Measurements from ENCODE around the gene PCDHGA7.
"Not testable (repeated sequence)": the region's sequence is repeated elsewhere in the genome, so short reads cannot be mapped to it uniquely, and the experiment has no call there.

Gene PCDHGA7

GRCh38 chr5:141382469-141383294, at the start of gene PCDHGA7:
TSS of gene PCDHGA7 (plus strand) at chr5:141382742. CDS start at chr5:141382900, 158 bp downstream.
- no peak for DNase-seq (ENCODE audit: low read depth)

DNA sequence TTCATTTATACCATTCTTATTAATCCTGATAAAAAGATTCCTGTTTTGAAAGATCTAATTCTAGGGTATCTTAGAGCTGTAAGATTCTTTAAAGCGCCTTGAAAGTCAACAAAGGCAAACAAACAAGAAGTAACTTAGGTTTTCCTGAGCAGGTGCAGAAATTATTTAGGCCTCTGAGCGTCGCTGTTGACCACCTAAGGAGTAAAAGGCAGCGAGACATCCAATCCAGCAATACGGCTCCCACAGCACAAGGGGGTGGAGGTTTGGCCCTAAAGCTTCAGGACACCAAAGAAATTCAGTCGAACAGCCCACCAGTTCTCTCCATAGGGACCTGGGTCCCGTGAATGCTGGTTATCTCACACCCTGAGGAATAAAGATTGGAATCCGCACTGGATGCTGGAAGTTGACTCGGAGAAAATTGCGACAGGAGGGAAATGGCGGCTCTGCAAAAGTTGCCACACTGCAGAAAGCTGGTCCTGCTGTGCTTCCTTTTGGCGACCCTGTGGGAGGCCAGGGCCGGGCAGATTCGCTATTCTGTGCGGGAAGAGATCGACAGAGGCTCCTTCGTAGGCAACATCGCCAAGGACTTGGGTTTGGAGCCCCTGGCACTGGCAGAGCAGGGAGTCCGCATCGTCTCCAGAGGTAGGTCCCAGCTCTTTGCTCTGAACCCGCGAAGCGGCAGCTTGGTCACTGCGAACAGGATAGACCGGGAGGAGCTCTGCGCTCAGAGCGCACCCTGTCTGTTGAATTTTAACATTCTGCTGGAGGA, 43.8 kb upstream of the PCDHGA7 start, which contains the start of gene PCDHGA2:
Gene PCDHGA2, plus strand, starts transcription at position 223 of the 769 bp plus-strand sequence.
- DNase-seq (ENCODE audit: low read depth) = no peak

DNA sequence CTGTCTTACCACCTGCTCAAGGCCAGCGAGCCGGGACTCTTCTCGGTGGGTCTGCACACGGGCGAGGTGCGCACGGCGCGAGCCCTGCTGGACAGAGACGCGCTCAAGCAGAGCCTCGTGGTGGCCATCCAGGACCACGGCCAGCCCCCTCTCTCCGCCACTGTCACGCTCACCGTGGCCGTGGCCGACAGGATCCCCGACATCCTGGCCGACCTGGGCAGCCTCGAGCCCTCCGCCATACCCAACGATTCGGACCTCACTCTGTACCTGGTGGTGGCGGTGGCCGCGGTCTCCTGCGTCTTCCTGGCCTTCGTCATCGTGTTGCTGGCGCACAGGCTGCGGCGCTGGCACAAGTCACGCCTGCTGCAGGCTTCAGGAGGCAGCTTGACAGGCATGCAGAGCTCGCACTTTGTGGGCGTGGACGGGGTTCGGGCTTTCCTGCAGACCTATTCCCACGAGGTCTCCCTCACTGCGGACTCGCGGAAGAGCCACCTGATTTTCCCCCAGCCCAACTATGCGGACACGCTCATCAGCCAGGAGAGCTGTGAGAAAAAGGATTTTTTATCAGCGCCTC, 41.7 kb upstream of the PCDHGA7 start:
- not testable (repeated sequence) for DNase-seq (ENCODE audit: low read depth)

DNA sequence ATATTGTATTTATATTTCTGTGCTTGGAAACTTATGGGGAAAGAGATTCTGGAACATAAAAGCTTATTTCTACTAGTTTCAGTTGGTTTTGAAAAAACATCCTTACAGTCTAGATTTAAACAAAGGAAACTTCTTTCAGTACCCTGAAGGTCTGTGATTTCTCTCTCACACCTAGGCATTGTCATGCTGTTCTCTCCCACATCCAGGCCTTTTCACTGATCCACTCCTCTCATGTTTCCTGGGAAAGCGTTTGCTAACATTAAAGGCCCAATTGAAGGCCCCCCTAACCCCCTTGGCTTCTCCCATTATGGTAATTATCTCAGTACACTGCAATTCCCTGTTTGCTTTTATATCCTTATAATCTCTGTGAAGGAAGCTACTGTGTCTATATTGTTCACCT, 39.8 kb upstream of the PCDHGA7 start:
- DNase-seq (ENCODE audit: low read depth) = no peak

DNA sequence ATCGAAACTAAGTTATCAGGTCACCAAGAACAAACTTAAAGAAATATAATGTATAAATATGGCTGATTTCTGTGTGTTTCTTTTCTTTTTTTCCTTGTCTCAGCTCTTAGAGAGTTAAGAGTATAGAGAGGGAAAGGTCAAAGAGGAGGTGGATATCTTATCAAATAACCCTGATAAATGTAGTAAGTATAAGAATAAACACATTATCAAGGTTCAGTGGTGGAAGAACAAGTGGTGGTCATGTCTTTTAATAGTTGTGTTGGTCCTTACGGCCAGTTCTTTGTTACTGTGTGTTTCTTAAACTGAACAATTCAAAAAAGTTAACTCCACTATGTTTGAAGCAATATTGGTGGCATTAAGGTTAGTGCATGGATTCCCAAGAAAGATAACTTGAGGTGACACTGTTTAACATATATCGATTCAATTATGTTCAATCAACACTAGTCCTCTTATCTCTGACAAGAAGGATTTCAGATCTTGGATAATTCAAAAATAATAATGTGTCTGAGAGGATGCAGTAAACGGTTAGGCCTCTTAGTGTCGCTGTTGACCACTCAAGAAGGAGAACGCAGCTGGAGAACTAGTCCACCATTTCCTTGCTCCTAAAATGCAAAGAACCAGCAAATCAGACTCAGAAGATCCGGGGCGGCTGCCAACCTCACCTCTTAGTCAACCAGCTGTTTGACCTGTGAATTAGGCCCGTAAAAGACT, 39.1 kb upstream of the PCDHGA7 start, which contains the start of gene PCDHGA3:
Gene PCDHGA3, plus strand, starts transcription at position 588 of the 711 bp plus-strand sequence. CDS start 205 bp downstream, outside the sequence.
- no peak for DNase-seq (ENCODE audit: low read depth)

DNA sequence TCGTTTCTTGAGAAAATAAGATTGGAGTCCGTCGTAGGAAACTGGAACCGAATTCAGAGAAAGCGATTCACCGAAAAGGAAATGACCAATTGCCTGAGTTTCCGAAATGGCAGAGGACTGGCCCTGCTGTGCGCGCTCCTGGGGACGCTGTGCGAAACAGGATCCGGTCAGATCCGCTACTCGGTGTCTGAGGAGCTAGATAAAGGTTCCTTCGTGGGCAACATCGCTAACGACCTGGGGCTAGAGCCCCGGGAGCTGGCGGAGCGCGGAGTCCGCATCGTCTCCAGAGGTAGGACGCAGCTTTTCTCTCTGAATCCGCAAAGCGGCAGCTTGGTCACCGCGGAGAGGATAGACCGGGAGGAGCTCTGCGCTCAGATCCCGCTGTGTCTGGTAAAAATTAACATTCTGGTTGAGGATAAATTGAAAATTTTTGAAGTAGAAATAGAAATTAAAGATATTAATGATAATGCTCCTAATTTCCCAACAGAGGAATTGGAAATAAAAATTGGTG, 38.5 kb upstream of the PCDHGA7 start:
- DNase-seq (ENCODE audit: low read depth) = no peak

DNA sequence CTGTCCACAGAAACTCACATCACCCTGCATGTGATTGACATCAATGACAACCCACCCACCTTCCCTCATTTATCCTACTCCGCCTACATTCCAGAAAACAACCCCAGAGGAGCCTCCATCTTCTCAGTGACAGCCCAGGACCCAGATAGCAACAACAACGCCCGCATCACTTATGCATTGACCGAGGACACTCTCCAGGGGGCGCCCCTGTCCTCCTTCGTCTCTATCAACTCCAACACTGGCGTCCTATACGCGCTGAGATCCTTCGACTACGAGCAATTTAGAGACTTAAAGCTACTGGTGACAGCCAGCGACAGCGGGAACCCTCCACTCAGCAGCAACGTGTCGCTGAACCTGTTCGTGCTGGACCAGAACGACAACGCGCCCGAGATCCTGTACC, 37.2 kb upstream of the PCDHGA7 start:
- DNase-seq (ENCODE audit: low read depth) = no peak

GRCh38 chr5:141346017-141346416, 36.5 kb upstream of the PCDHGA7 start:
- DNase-seq (ENCODE audit: low read depth) = not testable (repeated sequence)

DNA sequence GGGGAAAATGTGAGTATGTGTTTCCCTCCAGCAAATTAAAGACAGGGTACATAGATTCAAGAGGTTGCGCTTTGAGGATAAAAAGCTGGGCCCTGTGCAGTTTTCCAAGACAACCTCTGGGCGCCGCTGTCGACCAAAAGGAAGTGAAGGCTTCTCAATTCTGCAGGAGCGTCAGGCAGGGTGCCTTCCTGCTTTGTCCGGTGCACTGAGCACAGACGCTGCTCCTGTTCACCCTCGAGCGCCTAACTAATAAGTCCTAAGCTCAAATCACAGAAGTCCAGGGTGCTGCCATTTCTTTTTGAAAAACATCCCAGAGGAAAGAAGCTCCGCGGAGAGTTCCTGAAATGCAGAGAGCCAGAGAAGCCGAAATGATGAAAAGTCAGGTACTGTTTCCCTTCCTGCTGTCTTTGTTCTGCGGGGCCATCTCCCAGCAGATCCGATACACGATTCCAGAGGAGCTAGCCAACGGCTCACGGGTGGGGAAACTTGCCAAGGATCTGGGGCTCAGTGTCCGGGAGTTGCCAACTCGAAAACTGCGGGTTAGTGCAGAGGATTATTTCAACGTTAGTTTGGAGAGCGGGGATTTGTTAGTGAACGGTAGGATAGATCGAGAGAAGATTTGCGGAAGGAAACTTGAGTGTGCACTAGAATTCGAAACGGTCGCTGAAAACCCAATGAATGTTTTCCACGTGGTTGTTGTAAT, 32.5 kb upstream of the PCDHGA7 start, which contains the start of gene PCDHGB1:
Gene PCDHGB1, plus strand, starts transcription at position 183 of the 703 bp plus-strand sequence. Its CDS starts 162 bp downstream, at position 345.
- DNase-seq (ENCODE audit: low read depth) = peak; percentile 42

- no peak for DNase-seq (ENCODE audit: low read depth)
These were observed 31.0 kb upstream of the PCDHGA7 start for GRCh38 chr5:141351591-141351990.

GRCh38 chr5:141354900-141355469, 27.6 kb upstream of the PCDHGA7 start, which contains the start of gene PCDHGA4:
TSS of gene PCDHGA4 (plus strand) at chr5:141355021. CDS start at chr5:141355108, 87 bp downstream.
- DNase-seq (ENCODE audit: low read depth) = no peak

DNA sequence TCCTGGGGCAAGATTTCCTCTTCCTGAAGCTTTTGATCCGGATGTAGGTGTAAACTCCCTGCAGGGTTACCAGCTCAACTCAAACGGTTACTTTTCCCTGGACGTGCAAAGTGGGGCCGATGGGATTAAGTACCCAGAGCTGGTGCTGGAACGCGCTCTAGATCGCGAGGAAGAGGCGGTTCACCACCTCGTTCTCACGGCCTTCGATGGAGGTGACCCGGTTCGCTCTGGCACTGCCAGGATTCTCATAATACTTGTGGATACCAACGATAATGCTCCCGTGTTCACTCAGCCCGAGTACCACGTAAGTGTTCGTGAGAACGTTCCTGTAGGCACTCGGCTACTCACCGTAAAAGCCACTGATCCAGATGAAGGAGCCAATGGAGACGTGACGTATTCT, 26.9 kb upstream of the PCDHGA7 start:
- DNase-seq (ENCODE audit: low read depth) = no peak

DNA sequence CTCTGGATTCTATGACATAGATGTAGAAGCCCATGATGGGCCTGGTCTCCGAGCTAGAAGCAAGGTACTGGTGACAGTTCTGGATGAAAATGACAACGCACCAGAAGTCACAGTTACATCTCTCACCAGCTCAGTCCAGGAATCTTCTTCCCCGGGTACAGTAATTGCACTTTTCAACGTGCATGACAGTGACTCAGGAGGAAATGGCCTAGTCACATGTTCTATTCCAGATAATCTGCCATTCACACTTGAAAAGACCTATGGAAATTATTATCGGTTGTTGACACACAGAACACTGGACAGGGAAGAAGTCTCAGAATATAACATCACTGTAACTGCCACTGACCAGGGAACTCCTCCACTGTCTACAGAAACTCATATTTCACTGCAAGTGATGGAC, 26.4 kb upstream of the PCDHGA7 start:
- no peak for DNase-seq (ENCODE audit: low read depth)

DNA sequence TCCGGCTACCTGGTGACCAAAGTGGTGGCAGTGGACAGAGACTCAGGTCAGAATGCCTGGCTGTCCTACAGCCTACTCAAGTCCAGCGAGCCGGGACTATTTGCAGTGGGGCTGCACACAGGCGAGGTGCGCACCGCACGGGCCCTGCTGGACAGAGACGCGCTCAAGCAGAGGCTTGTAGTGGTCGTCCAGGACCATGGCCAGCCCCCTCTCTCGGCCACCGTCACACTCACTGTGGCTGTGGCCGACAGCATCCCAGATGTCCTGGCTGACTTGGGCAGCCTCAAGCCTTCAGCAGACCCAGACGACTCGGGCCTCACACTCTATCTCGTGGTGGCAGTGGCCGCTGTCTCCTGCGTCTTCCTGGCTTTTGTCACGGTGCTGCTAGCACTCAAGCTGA, 25.6 kb upstream of the PCDHGA7 start:
- DNase-seq (ENCODE audit: low read depth) = no peak

- no peak for DNase-seq (ENCODE audit: low read depth)
These were observed 22.6 kb upstream of the PCDHGA7 start, which contains the start of gene PCDHGB2 for GRCh38 chr5:141359790-141360426. TSS of gene PCDHGB2 (plus strand) at chr5:141359994. CDS start at chr5:141360136, 142 bp downstream.

DNA sequence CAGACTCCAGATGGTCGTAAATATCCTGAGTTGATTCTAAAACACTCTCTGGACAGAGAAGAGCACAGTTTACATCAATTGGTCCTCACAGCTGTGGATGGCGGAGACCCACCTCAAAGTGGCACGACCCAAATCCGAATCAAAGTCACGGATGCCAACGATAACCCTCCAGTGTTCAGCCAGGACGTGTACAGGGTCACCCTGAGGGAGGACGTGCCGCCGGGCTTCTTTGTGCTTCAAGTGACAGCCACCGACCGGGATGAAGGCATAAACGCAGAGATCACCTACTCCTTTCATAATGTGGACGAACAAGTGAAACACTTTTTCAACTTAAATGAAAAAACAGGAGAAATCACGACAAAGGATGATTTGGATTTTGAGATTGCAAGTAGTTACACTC, 21.9 kb upstream of the PCDHGA7 start:
- DNase-seq (ENCODE audit: low read depth) = no peak

DNA sequence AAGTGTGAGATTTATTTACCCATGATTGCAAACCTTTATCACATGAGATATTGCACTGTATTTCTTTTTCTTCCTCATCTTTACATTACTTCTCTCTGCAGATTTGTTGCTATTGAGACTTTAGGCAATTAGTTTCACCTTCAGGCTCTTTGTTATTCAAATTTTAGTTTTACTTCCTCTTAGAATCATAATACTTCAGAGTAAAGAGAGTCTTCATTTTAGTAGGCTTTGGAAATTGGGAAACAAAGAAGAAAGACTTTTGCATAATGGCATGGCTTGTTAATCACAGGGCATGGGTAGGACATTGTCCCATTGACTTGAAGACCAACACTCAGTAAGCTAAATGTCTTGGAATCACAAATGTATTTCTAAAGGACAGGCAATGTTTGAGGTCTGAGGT, 19.8 kb upstream of the PCDHGA7 start:
- DNase-seq (ENCODE audit: low read depth) = no peak

- no peak for DNase-seq (ENCODE audit: low read depth)
These were observed 18.4 kb upstream of the PCDHGA7 start, which contains the start of gene PCDHGA5 for GRCh38 chr5:141363952-141364660. TSS of gene PCDHGA5 (plus strand) at chr5:141364162. CDS start at chr5:141364331, 169 bp downstream.
